ENCODE results near the gene HEXIM2.

HEXIM2 gene

GRCh38 chr17:45135192-45135977 is 26.3 kb upstream of the HEXIM2 start, which contains the start of gene ACBD4:
Gene ACBD4 (plus strand): TSS chr17:45135687. CDS start chr17:45136145, 458 bp downstream.
- Mint-ChIP-seq H3K27me3 (ENCODE audit: low read depth, poor library complexity) (peaks cover 5% of the 10 kb centered on the region), H3K36me3 (ENCODE audit: low read depth) (no peaks in the 10 kb centered on the region), H3K4me3 (peak within 1 kb of the TSS; percentile 71), H3K27ac (no peak within 1 kb of the TSS), H3K4me1 (peaks cover 27% of the 10 kb centered on the region), H3K9me3 (peaks cover 8% of the 10 kb centered on the region)
- TF ChIP-seq CTCF (IDR thresholded peaks at IDR 0.05): peak; percentile 100
- peak; percentile 97 for DNase-seq

- H3K27ac Mint-ChIP-seq: no peak overlapping the region
- TF ChIP-seq CTCF (IDR thresholded peaks at IDR 0.05): no peak
- DNase-seq: no peak
- H3K36me3 Mint-ChIP-seq (ENCODE audit: low read depth): peaks cover 4% of the 10 kb centered on the region
- H3K27me3 Mint-ChIP-seq (ENCODE audit: low read depth, poor library complexity): peaks cover 4% of the 10 kb centered on the region
- peaks cover 8% of the 10 kb centered on the region for H3K9me3 Mint-ChIP-seq
- H3K4me1 Mint-ChIP-seq: peaks cover 23% of the 10 kb centered on the region
- H3K4me3 Mint-ChIP-seq: peak overlapping the region; percentile 71
Observed at GRCh38 chr17:45135978-45136791, 25.5 kb upstream of the HEXIM2 start.

- H3K4me1 Mint-ChIP-seq: peaks cover 21% of the 10 kb centered on the region
- peaks cover 4% of the 10 kb centered on the region for H3K36me3 Mint-ChIP-seq (ENCODE audit: low read depth)
- H3K9me3 Mint-ChIP-seq: peaks cover 8% of the 10 kb centered on the region
- no peak for TF ChIP-seq CTCF (IDR thresholded peaks at IDR 0.05)
- no peak overlapping the region for H3K27ac Mint-ChIP-seq
- H3K27me3 Mint-ChIP-seq (ENCODE audit: low read depth, poor library complexity): no peaks in the 10 kb centered on the region
- no peak overlapping the region for H3K4me3 Mint-ChIP-seq
- no peak for DNase-seq
Observed at GRCh38 chr17:45136846-45137560, 24.7 kb upstream of the HEXIM2 start.

- peaks cover 4% of the 10 kb centered on the region for H3K36me3 Mint-ChIP-seq (ENCODE audit: low read depth)
- peaks cover 22% of the 10 kb centered on the region for H3K4me1 Mint-ChIP-seq
- no peak for TF ChIP-seq CTCF (IDR thresholded peaks at IDR 0.05)
- H3K27me3 Mint-ChIP-seq (ENCODE audit: low read depth, poor library complexity): no peaks in the 10 kb centered on the region
- H3K9me3 Mint-ChIP-seq: peaks cover 8% of the 10 kb centered on the region
- no peak for DNase-seq
- H3K4me3 Mint-ChIP-seq: no peak overlapping the region
- no peak overlapping the region for H3K27ac Mint-ChIP-seq
Observed at GRCh38 chr17:45137561-45138305, 23.9 kb upstream of the HEXIM2 start.

- H3K27me3 Mint-ChIP-seq (ENCODE audit: low read depth, poor library complexity): no peaks in the 10 kb centered on the region
- no peak for TF ChIP-seq CTCF (IDR thresholded peaks at IDR 0.05)
- peaks cover 4% of the 10 kb centered on the region for H3K9me3 Mint-ChIP-seq
- peaks cover 4% of the 10 kb centered on the region for H3K36me3 Mint-ChIP-seq (ENCODE audit: low read depth)
- H3K4me3 Mint-ChIP-seq: no peak overlapping the region
- no peak overlapping the region for H3K27ac Mint-ChIP-seq
- peaks cover 35% of the 10 kb centered on the region for H3K4me1 Mint-ChIP-seq
- DNase-seq: peak; percentile 5
Observed at GRCh38 chr17:45138911-45139532, 22.7 kb upstream of the HEXIM2 start.
